Activated T-cell treated with anti-CD3 and anti-CD28 coated beads, Interleukin-2, amount 50 U/mL, for 4 hours (primary cell): ENCODE measurements around the gene EPHB2. TPM values are rescaled to one million over a fixed set of nuclear protein-coding genes. Genes with fewer than 3 reads are reported as not detected.

Experiments
- ATAC-seq, 2 donors: fragments of 200-7000 bp; cut with Tn5 transposase; one replicate each; pipeline ENCODE4 v1.10.0; 2021
- DNase-seq: peaks from one replicate; pipeline ENCODE4 v3.0.0-alpha.2; 2020
- H3K27me3 Mint-ChIP-seq: one replicate; pipeline ENCODE4 v1.8.0; 2021; ENCODE audit warnings: low read depth, mixed read lengths
- H3K36me3 Mint-ChIP-seq: one replicate; pipeline ENCODE4 v1.8.0; 2022; ENCODE audit warnings: mixed read lengths; ENCODE audit not compliant: insufficient read depth
- H3K4me1 Mint-ChIP-seq: one replicate; pipeline ENCODE4 v1.8.0; 2021; ENCODE audit warnings: low read depth, mixed read lengths
- H3K4me3 Mint-ChIP-seq: one replicate; pipeline ENCODE4 v1.8.0; 2021; ENCODE audit warnings: mild to moderate bottlenecking, moderate library complexity, mixed read lengths
- H3K9me3 Mint-ChIP-seq: one replicate; pipeline ENCODE4 v1.8.0; 2021; ENCODE audit warnings: mixed read lengths
- total RNA-seq, 3 donors: library from RNA; stranded (reverse); gene quantifications; one replicate each; pipeline ENCODE4 v1.2.1, GENCODE V29; 2021

Gene EPHB2
- total RNA-seq, 3 donors from 2014 or later = 0.15 to 0.68 (median 0.16) TPM

DNA sequence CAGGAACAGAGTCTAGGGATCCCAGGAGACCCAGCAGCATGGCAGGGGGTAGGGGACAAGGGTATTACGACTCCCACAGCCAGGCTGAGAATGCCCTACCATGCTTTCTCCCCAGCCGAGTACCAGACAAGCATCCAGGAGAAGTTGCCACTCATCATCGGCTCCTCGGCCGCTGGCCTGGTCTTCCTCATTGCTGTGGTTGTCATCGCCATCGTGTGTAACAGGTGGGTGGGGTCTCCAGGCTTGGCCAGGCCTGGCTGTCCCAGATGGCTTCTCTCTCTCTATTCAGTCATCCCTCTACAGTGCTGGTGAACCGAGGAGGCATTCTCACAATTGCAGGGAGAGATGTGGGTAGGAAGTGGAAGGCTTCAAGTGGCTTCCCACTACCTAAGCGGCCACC is 184.7 kb downstream of the EPHB2 start:
- Mint-ChIP-seq H3K4me1 (no peaks in the 10 kb centered on the region), H3K4me3 (no peak overlapping the region), H3K36me3 (no peaks in the 10 kb centered on the region), H3K9me3 (no peaks in the 10 kb centered on the region), H3K27me3 (peaks cover 17% of the 10 kb centered on the region)
- DNase-seq (no peak), ATAC-seq (no peak)

DNA sequence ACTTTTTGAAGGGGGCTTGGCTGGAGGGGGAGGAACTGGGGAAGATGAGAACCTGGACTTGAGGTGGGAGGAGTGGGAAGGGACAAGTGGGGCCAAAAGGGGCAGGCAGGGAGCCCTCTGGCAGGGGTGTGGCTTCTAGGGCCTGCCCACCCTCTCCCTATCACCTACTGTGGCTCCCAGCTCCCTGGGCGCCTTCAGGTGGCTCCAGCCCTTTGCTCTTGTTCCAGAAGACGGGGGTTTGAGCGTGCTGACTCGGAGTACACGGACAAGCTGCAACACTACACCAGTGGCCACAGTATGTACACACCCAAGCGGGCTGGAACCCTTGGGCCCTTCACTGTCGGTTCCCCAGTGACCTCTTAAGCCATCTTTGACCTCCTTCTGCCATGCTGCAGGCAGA is 185.5 kb downstream of the EPHB2 start:
- Mint-ChIP-seq H3K27me3 (peaks cover 17% of the 10 kb centered on the region), H3K4me1 (no peaks in the 10 kb centered on the region), H3K9me3 (no peaks in the 10 kb centered on the region), H3K36me3 (no peaks in the 10 kb centered on the region), H3K4me3 (no peak overlapping the region)
- ATAC-seq = no peak
- no peak for DNase-seq

DNA sequence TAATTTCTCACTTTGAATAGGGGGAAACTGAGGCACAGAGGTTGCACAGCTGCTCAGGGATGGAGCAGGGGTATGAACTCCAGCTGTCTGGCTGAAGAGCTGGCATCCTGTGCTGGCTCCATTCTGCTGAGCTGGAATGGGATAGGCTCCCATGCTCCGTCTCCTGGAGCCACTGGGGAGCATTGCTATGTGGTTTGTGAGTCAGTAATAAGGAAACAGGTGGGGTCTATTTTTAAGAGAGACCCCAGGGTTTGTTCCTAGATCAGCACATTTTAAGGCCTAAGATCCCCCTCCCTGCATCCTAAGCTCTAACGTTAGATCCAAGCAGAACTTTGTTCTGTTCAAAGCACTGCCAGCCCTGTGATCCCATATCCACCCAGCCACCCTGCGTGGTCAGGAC is 189.8 kb downstream of the EPHB2 start:
- H3K4me1 Mint-ChIP-seq = no peaks in the 10 kb centered on the region
- no peak overlapping the region for H3K4me3 Mint-ChIP-seq
- no peaks in the 10 kb centered on the region for H3K9me3 Mint-ChIP-seq
- H3K36me3 Mint-ChIP-seq = no peaks in the 10 kb centered on the region
- DNase-seq = no peak
- peaks cover 22% of the 10 kb centered on the region for H3K27me3 Mint-ChIP-seq
- ATAC-seq = no peak

DNA sequence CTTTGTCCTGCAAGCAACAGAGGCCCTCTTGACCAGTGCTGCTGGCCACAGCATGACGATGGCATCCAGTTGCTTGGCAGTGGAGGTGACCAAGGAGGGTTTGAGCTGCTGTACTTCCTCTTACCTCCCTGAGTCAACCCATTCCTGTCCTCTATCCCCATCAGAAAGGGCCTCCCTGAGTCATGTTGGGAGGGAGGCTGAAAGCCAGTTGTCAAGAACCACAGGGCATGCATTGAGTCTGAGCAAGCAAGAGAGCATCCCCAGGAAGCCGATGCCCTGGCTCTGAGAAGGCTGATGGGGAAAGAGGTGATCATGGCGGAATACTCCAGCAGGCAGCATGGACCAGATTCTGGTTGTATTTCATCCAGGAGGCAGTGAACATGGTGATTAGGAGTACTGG is 192.5 kb downstream of the EPHB2 start:
- ATAC-seq (no peak), DNase-seq (no peak)
- Mint-ChIP-seq H3K4me1 (no peaks in the 10 kb centered on the region), H3K4me3 (no peak overlapping the region), H3K27me3 (peaks cover 15% of the 10 kb centered on the region), H3K9me3 (no peaks in the 10 kb centered on the region), H3K36me3 (no peaks in the 10 kb centered on the region)

DNA sequence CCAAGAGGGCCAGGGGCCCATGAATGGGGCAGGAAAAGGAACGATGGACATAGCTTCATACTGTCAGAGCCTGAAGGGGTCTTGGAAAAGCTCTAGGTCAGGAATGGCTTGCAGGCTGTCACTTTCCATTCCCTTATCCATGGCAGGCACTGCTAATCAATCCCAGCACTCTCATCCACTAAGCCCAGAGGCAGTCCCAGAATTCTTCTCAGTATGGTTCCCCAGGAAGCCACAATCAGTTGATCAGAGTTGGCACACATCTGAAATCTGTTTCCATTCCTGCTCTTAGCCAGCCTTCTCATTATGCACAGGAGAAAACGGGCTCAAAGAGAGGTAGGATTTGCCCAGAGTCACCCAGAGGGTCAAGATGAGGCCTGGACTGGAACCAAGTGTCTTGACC is 196.3 kb downstream of the EPHB2 start:
- Mint-ChIP-seq H3K4me1 (no peaks in the 10 kb centered on the region), H3K4me3 (no peak overlapping the region), H3K9me3 (no peaks in the 10 kb centered on the region), H3K36me3 (no peaks in the 10 kb centered on the region), H3K27me3 (peaks cover 8% of the 10 kb centered on the region)
- DNase-seq (no peak), ATAC-seq (no peak)

DNA sequence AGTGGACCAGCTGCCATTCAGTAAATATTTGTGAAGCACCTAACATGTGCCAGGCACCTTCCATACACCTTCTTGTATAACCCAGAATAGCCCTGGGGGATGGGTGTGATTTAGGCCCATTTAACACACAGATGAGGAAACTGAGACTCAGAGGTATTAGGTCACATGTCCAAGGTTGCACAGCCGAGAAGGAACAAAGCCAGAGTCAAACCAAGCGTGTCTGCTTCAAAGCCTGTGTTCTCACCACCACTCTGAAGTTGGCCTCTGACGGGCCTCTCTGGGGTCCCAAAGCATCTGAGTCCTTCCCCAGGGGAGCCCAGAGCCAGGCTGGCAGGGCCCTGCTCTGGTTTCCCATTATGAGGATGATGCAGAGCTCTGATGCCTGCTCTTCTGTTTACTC is 196.9 kb downstream of the EPHB2 start:
- no peaks in the 10 kb centered on the region for H3K36me3 Mint-ChIP-seq
- no peaks in the 10 kb centered on the region for H3K9me3 Mint-ChIP-seq
- H3K27me3 Mint-ChIP-seq = peaks cover 6% of the 10 kb centered on the region
- H3K4me1 Mint-ChIP-seq = no peaks in the 10 kb centered on the region
- H3K4me3 Mint-ChIP-seq = no peak overlapping the region
- ATAC-seq = no peak
- no peak for DNase-seq

DNA sequence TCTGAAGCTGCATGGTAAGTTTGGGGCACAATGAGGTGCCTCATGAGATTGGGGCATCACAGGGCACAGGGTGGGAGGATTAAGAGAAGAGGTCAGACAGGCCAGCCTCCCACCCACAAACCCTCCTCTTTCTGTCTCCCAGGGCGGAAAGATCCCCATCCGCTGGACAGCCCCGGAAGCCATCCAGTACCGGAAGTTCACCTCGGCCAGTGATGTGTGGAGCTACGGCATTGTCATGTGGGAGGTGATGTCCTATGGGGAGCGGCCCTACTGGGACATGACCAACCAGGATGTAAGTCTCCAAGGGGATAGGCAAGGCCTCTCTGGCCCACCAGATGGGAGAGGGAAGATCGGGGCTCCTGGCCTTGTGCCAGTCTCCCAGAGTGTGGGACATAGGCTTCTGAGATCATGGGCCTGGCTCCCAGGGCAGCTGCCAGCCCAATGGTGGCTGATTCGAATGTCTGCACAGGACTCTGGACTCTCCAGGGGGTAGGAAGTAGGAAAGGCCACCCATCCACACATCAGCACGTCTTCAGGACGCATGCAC is 198.3 kb downstream of the EPHB2 start:
- Mint-ChIP-seq H3K9me3 (no peaks in the 10 kb centered on the region), H3K4me3 (no peak overlapping the region), H3K4me1 (no peaks in the 10 kb centered on the region), H3K36me3 (no peaks in the 10 kb centered on the region), H3K27me3 (no peaks in the 10 kb centered on the region)
- ATAC-seq = no peak
- DNase-seq = no peak

DNA sequence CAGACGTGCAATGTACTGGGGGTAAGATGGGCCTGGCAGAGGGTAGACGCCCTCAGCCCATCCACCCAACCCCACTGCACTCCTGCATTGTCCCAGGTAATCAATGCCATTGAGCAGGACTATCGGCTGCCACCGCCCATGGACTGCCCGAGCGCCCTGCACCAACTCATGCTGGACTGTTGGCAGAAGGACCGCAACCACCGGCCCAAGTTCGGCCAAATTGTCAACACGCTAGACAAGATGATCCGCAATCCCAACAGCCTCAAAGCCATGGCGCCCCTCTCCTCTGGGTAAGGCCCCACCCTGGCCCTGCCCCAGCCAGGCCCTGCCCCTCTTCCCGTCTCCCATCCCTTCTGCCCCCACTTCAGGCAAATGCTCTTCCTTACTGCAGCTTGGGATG is 199.6 kb downstream of the EPHB2 start:
- H3K9me3 Mint-ChIP-seq = no peaks in the 10 kb centered on the region
- ATAC-seq (no peak), DNase-seq (no peak)
- no peaks in the 10 kb centered on the region for H3K4me1 Mint-ChIP-seq
- no peak overlapping the region for H3K4me3 Mint-ChIP-seq
- no peaks in the 10 kb centered on the region for H3K36me3 Mint-ChIP-seq
- H3K27me3 Mint-ChIP-seq = no peaks in the 10 kb centered on the region

DNA sequence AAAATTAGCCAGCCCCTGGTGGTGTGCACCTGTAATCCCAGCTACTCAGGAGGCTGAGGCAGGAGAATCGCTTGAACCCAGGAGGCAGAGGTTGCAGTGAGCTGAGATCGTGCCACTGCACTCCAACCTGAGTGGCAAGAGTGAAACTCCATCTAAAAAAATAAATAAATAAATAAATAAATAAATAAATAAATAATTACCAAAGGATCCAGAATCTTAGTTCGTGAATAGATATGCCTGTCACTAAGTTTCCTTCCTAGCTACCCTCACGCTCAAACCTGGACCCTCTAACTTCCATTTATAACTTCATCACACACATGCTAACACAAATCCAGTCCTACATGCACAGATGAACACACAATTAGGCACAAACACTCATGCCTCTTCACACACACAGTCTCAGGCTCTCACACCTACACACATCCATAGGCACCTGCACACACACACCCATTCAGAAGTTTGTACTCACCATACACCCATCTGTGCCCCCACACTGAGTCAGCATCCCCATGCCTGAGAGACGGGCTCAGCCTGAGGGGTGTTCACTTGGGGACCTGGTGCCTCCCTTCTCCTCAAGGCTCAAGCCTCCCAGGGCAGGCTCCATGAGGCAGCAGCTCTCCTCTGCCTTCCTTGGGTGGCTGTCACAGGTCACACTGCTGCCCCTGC is 200.5 kb downstream of the EPHB2 start:
- no peaks in the 10 kb centered on the region for H3K36me3 Mint-ChIP-seq
- H3K4me1 Mint-ChIP-seq = no peaks in the 10 kb centered on the region
- DNase-seq (no peak), ATAC-seq (no peak)
- peaks cover 3% of the 10 kb centered on the region for H3K27me3 Mint-ChIP-seq
- H3K9me3 Mint-ChIP-seq = no peaks in the 10 kb centered on the region
- no peak overlapping the region for H3K4me3 Mint-ChIP-seq

DNA sequence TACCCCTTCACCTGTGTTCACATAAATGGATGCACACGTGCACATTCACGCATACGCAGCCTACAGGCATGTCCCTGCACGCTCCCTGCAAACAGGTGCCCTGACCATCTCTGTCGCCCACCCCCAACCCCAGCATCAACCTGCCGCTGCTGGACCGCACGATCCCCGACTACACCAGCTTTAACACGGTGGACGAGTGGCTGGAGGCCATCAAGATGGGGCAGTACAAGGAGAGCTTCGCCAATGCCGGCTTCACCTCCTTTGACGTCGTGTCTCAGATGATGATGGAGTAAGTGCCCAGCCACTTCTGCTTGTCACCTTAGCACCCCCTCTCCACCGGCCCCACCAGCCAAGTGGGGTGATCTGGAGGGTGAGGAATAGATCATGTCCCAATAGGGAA is 201.7 kb downstream of the EPHB2 start:
- Mint-ChIP-seq H3K4me1 (no peaks in the 10 kb centered on the region), H3K27me3 (peaks cover 6% of the 10 kb centered on the region), H3K36me3 (no peaks in the 10 kb centered on the region), H3K9me3 (no peaks in the 10 kb centered on the region), H3K4me3 (no peak overlapping the region)
- DNase-seq = no peak
- ATAC-seq = no peak

DNA sequence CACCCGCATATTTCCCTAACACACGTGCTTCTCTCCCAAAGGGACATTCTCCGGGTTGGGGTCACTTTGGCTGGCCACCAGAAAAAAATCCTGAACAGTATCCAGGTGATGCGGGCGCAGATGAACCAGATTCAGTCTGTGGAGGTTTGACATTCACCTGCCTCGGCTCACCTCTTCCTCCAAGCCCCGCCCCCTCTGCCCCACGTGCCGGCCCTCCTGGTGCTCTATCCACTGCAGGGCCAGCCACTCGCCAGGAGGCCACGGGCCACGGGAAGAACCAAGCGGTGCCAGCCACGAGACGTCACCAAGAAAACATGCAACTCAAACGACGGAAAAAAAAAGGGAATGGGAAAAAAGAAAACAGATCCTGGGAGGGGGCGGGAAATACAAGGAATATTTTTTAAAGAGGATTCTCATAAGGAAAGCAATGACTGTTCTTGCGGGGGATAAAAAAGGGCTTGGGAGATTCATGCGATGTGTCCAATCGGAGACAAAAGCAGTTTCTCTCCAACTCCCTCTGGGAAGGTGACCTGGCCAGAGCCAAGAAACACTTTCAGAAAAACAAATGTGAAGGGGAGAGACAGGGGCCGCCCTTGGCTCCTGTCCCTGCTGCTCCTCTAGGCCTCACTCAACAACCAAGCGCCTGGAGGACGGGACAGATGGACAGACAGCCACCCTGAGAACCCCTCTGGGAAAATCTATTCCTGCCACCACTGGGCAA is 202.9 kb downstream of the EPHB2 start:
- ATAC-seq (no peak), DNase-seq (no peak)
- Mint-ChIP-seq H3K4me3 (no peak overlapping the region), H3K9me3 (no peaks in the 10 kb centered on the region), H3K27me3 (peaks cover 9% of the 10 kb centered on the region), H3K4me1 (no peaks in the 10 kb centered on the region), H3K36me3 (no peaks in the 10 kb centered on the region)

DNA sequence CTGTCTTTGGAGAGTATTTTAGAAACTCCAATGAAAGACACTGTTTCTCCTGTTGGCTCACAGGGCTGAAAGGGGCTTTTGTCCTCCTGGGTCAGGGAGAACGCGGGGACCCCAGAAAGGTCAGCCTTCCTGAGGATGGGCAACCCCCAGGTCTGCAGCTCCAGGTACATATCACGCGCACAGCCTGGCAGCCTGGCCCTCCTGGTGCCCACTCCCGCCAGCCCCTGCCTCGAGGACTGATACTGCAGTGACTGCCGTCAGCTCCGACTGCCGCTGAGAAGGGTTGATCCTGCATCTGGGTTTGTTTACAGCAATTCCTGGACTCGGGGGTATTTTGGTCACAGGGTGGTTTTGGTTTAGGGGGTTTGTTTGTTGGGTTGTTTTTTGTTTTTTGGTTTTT is 203.5 kb downstream of the EPHB2 start:
- H3K36me3 Mint-ChIP-seq = no peaks in the 10 kb centered on the region
- no peak overlapping the region for H3K4me3 Mint-ChIP-seq
- peaks cover 11% of the 10 kb centered on the region for H3K27me3 Mint-ChIP-seq
- ATAC-seq = no peak
- DNase-seq = no peak
- no peaks in the 10 kb centered on the region for H3K4me1 Mint-ChIP-seq
- no peaks in the 10 kb centered on the region for H3K9me3 Mint-ChIP-seq

DNA sequence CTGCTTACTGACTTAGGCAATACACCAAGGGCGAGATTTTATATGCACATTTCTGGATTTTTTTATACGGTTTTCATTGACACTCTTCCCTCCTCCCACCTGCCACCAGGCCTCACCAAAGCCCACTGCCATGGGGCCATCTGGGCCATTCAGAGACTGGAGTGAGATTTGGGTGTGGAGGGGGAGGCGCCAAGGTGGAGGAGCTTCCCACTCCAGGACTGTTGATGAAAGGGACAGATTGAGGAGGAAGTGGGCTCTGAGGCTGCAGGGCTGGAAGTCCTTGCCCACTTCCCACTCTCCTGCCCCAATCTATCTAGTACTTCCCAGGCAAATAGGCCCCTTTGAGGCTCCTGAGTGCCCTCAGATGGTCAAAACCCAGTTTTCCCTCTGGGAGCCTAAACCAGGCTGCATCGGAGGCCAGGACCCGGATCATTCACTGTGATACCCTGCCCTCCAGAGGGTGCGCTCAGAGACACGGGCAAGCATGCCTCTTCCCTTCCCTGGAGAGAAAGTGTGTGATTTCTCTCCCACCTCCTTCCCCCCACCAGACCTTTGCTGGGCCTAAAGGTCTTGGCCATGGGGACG is 204.1 kb downstream of the EPHB2 start:
- DNase-seq = no peak
- peaks cover 11% of the 10 kb centered on the region for H3K27me3 Mint-ChIP-seq
- no peak for ATAC-seq

DNA sequence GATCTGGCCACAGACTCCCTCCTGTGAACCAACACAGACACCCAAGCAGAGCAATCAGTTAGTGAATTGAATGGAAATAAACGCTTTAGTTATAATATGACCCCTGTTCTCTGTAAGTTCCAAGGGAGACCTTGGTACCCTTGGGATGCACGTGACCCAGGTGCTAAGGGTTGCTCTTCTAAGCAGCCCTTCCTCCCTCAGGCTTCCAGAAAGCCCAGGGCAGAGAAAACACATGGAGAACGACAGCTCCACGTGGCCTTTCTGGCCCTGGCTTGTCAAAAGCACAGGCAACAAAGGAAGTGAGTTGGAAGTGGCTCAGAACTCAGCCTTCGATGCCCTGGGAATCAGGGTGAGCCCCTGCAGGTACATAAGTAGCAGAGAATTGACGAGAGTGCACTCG is 204.6 kb downstream of the EPHB2 start:
- DNase-seq (no peak), ATAC-seq (no peak)
- Mint-ChIP-seq H3K4me3 (no peak overlapping the region), H3K4me1 (no peaks in the 10 kb centered on the region), H3K9me3 (no peaks in the 10 kb centered on the region), H3K36me3 (no peaks in the 10 kb centered on the region), H3K27me3 (peaks cover 11% of the 10 kb centered on the region)

More for the DNA sequence above, 204.1 kb downstream of the EPHB2 start:
- H3K9me3 Mint-ChIP-seq = no peaks in the 10 kb centered on the region
- H3K36me3 Mint-ChIP-seq = no peaks in the 10 kb centered on the region
- H3K4me3 Mint-ChIP-seq = no peak overlapping the region
- no peaks in the 10 kb centered on the region for H3K4me1 Mint-ChIP-seq
